A204.1 (cell line): Measurements from ENCODE around the gene TSHZ3.

Source experiments
- FAIRE-seq: peaks from 2 replicates; lab custom pipeline; 2012; peaks lifted over from hg19 to GRCh38; lab: Jason Lieb, UNC

The TSHZ3 gene

GRCh38 chr19:31313291-31314030, 35.8 kb downstream of the TSHZ3 start:
- no peak for FAIRE-seq

GRCh38 chr19:31312677-31313244, 36.5 kb downstream of the TSHZ3 start:
- FAIRE-seq, result no peak

GRCh38 chr19:31312009-31312676, 37.1 kb downstream of the TSHZ3 start:
- no peak for FAIRE-seq

- FAIRE-seq, result no peak
These were observed 38.7 kb downstream of the TSHZ3 start for GRCh38 chr19:31310432-31311133.

GRCh38 chr19:31308781-31309180, 40.5 kb downstream of the TSHZ3 start:
- FAIRE-seq, result no peak

- no peak for FAIRE-seq
These were observed 42.1 kb downstream of the TSHZ3 start for GRCh38 chr19:31307071-31307669.

GRCh38 chr19:31306006-31306753, 43.1 kb downstream of the TSHZ3 start:
- FAIRE-seq, result no peak

GRCh38 chr19:31304831-31305312, 44.4 kb downstream of the TSHZ3 start:
- FAIRE-seq, result no peak

- FAIRE-seq, result no peak
These were observed 45.9 kb downstream of the TSHZ3 start for GRCh38 chr19:31303262-31303815.

- no peak for FAIRE-seq
These were observed 47.8 kb downstream of the TSHZ3 start for GRCh38 chr19:31301306-31301980.

GRCh38 chr19:31300422-31300821, 48.8 kb downstream of the TSHZ3 start:
- no peak for FAIRE-seq

GRCh38 chr19:31299665-31300064, 49.6 kb downstream of the TSHZ3 start:
- no peak for FAIRE-seq

GRCh38 chr19:31297991-31298390, 51.2 kb downstream of the TSHZ3 start:
- no peak for FAIRE-seq

GRCh38 chr19:31296741-31297390, 52.4 kb downstream of the TSHZ3 start:
- FAIRE-seq, result no peak

- FAIRE-seq, result no peak
These were observed 55.0 kb downstream of the TSHZ3 start for GRCh38 chr19:31294189-31294588.

- no peak for FAIRE-seq
These were observed 56.5 kb downstream of the TSHZ3 start for GRCh38 chr19:31292639-31293185.

- no peak for FAIRE-seq
These were observed 58.2 kb downstream of the TSHZ3 start for GRCh38 chr19:31290931-31291590.

- no peak for FAIRE-seq
These were observed 59.3 kb downstream of the TSHZ3 start for GRCh38 chr19:31289976-31290375.

- no peak for FAIRE-seq
These were observed 59.8 kb downstream of the TSHZ3 start for GRCh38 chr19:31289381-31289880.
